HG03159 (cell line): ENCODE results near the gene PDGFRB.

Experiments used
- ATAC-seq: cut with Tn5 transposase; IDR thresholded peaks from one replicate; pipeline ENCODE4 v1.9.1; 2021; ENCODE audit warnings: mild to moderate bottlenecking, moderate library complexity; ENCODE audit not compliant: unreplicated experiment

Gene PDGFRB

GRCh38 chr5:150182774-150183173 is 27.1 kb upstream of the PDGFRB start:
- ATAC-seq, result no peak

- no peak for ATAC-seq
These were observed 26.3 kb upstream of the PDGFRB start for GRCh38 chr5:150181766-150182545.

- no peak for ATAC-seq
These were observed 25.4 kb upstream of the PDGFRB start for GRCh38 chr5:150181027-150181426.

DNA sequence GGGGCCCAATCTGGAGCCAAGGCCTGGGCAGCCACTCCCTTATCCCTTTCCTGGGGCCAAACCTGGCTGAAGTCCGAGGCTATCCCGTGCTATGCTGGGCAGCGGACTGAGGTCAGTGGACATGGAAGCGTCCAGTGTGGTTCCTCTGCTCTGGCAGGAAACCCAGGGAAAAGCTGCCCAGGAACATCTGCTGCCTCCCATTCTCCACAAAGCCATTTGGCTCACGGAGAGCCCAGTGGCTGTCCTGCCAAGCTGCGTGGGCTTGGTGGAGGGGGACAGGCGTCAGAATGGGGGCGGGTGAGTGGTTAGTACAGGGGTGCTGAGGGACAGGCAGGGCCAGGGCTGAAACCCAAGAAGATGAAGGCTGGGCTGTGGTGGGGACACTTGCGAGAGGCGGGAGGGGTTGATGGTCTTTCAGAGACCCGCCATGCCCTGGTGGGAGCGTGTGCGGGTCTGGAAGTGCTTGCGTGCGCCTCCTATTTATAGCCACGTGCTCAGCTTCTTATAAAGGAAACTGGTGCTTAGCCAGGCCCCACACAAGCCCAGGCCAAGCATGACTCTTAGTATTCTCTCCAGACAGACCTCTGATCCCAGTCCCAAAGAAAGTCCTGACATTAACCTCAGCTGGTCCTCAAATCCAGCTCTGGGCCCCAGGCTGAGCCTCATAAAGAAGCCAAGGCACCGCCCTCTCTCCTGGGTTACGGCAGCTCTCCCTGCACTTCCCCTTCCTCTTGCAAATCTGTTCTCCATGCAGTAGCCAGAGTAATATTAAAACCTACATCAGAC is 24.8 kb upstream of the PDGFRB start:
- ATAC-seq, result no peak

DNA sequence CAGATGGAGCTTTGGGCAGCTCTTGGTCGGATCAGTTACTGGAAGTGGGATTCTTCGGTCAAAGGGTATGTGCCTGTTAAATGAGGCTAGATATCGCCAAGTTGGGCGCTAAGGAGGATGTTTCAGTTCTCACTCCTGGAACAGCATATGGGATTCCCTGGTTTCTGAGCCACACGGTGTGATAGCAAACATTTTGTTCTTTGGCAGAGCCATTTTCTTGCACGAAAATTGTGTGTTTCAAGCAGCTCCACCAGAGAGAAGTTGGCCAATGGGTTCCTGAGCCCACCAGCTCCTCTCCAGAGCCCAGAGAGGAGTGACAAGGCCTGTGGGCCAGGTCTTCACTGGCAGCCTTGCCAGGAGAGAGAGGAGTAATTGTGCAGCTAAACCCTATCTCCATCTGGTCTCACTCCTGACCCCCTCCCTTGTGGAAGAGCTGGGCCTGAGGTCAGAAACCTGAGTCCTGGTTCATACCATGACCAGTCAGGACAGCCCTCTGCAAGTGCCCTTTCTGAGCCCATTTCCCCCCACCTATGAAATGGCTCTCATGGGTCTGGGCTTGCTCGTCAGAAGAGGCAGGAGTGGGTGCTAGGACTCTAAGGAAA is 23.5 kb upstream of the PDGFRB start:
- ATAC-seq, result no peak

GRCh38 chr5:150178262-150178661 is 22.6 kb upstream of the PDGFRB start:
- ATAC-seq, result no peak

DNA sequence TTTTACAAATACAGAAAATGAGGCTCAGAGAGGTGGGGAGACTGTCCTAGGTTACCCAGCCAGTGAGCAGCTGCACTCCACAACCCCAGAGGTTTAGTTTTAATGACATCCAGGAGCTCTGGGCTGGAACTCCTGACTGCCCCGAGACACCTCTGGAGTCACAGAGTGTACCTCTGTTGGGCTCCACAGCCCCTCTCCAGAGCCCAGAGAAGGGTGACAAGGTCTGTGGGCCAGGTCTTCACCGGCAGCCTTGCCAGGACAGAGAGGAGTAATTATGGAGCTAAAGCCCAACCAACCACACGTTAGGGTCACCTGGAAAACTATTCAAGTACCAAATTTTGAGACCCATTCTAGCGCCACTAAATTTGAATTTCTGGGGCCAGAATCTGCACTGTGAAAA is 22.1 kb upstream of the PDGFRB start:
- ATAC-seq, result no peak

GRCh38 chr5:150176745-150177477 is 21.3 kb upstream of the PDGFRB start:
- ATAC-seq, result no peak

GRCh38 chr5:150175536-150175935 is 19.9 kb upstream of the PDGFRB start:
- ATAC-seq, result no peak

DNA sequence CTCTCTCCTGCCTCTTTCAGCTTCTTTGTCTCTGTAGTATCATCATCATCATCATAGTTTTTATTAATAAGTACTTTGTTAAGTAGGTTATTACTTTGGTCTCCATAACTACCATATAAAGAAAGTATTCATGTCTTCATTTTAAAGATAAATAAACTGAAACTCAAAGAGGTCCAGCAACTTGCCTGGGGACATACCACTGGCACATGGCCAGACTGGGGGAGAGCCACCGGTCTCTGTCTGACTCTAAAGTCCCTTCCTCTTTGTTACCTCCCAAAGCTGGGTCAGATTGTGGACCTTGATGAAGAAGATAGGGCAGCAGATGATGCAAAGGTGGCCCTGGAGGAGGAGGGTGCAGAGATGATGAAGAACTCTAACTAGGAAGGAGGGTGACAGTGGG is 19.4 kb upstream of the PDGFRB start:
- no peak for ATAC-seq

GRCh38 chr5:150174285-150174684 is 18.6 kb upstream of the PDGFRB start:
- no peak for ATAC-seq

DNA sequence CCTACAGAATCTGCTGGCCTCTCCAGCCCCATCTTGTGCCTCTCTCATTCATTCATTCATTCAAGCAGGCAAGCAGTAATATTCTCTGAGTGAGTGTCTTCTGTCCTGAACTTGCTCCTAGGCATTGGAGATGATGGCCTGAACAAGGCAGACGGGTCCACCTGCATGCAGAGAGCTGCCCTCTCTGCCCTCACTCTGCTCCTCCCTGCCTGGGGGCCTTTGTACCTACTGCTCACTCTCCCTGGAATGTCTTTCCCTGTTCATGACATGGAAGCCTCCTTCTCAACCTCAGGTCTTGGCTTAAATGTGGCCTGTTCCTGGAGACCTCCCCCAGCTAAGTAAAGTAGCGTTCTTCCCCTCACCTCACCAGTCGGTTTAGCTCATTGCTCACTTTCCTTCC is 17.5 kb upstream of the PDGFRB start:
- ATAC-seq, result no peak

DNA sequence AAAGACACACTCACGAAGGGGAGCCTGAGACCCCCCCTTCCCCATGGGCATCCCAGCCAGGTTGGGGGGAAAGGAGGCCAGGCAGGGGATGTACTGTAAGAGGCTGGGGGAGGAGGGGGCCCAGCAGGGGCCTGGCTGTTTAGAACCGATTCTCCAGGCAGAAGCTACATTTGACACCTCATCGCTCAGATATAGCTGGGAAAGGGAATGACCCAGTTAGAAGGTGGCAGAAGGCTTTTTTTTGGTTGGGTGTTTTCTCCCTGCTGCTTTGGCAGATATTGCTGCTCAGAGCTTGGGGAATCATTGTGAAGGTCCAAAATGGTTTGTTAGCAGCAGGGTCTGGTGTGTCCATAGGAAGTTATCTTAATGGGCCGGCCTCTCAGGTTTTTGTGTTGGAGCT is 16.9 kb upstream of the PDGFRB start:
- ATAC-seq, result no peak

DNA sequence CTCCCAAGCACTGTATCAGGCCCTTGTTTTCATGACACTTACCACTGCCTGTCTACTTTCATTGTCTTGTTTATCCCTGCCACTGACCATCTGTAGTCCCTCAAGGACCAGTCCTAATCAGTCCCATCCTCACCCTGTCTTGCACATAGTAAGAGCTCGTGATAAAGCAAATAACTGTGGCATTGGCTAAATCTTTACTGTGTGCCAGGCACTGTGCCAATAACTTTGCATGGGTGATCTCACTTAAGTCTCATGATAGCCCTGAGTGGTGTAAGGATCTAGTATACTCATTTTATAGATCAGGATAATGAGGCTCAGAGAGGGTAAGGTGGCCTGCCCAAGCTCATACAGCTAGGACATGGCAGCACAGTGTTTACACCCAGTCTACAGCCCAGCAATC is 16.5 kb upstream of the PDGFRB start:
- ATAC-seq, result no peak

- no peak for ATAC-seq
These were observed 13.2 kb upstream of the PDGFRB start for GRCh38 chr5:150168864-150169263.

DNA sequence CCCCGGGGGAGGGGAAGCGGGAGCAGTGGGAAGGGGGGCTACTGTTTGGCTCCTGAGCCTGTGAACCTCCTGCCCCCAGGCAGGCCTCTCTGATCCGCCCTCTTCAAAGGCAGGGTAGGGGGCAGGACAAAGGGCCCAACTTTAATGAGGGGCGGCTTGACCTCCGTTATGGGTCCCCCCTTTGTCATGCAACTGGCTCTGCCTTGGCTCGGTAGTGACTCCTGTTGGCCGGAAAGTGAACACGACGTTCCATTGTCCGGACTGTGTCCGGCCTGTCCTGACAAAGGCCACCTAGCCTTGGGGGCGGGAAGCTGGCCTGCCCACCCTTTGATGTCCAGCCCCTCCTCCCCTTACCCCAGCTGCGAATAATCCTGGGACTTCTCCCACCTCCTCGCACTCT is 12.3 kb upstream of the PDGFRB start:
- ATAC-seq, result no peak

DNA sequence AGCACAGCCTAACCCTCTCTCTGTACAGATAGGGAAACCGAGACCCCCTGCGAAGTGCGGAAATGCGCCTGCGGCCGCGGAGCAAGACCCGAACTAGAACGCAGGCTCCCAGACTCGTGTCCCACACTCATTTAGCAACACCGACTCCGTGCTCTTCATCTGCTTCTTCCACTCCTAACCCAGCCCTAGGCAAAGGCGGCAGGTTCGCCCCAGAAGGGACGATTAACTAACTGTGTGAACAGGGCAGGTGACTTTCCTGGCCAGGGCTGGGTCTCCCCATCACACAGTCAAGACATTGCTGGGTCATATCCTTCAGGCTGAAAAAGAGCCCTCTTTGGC is 11.8 kb upstream of the PDGFRB start:
- no peak for ATAC-seq

DNA sequence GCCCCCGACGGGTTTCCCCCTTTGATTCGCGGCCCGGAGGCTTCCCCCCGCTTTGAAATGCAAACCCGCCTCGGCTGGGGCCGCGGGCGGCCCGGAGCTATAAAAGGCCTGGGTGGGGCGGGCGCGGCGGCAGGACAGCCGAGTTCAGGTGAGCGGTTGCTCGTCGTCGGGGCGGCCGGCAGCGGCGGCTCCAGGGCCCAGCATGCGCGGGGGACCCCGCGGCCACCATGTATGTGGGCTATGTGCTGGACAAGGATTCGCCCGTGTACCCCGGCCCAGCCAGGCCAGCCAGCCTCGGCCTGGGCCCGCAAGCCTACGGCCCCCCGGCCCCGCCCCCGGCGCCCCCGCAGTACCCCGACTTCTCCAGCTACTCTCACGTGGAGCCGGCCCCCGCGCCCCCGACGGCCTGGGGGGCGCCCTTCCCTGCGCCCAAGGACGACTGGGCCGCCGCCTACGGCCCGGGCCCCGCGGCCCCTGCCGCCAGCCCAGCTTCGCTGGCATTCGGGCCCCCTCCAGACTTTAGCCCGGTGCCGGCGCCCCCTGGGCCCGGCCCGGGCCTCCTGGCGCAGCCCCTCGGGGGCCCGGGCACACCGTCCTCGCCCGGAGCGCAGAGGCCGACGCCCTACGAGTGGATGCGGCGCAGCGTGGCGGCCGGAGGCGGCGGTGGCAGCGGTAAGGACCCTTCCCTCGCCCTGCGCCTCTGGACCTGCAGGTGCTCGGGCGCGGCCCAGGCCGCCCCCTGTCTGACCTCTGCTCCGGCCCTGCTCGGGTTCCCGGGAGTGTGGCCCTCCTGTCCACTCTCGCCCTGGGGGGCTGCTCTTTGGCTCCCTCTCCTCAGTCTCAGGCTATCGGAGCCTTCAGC is 11.2 kb upstream of the PDGFRB start, which contains the start of gene CDX1:
TSS of gene CDX1 (plus strand) at position 129 of the 862 bp plus-strand sequence. CDS start at position 228, 99 bp downstream.
- ATAC-seq, result no peak

GRCh38 chr5:150166037-150166649 is 10.5 kb upstream of the PDGFRB start:
- no peak for ATAC-seq
